HT-29 (cell line): ENCODE measurements around the gene XKRX. TPM values are rescaled to one million over a fixed set of nuclear protein-coding genes. Genes with fewer than 3 reads are reported as not detected.

Experiments used
- DNase-seq: peaks from one replicate; pipeline ENCODE4 v3.0.0-alpha.2; 2015; ENCODE audit warnings: low spot score
- total RNA-seq: library from RNA; depleted of rRNA; stranded (reverse); fragments of >200 nt; shearing (Covaris generic); gene quantifications from 2 replicates; pipeline ENCODE4 v1.2.3, GENCODE V29; 2014; rRNA removed

XKRX gene
- total RNA-seq, 1 experiment from 2014 or later, result 4.6 TPM

- DNase-seq, result peak; percentile 64
Observed at GRCh38 chrX:100895365-100896075, 33.2 kb downstream of the XKRX start.

- peak; percentile 63 for DNase-seq
Observed at GRCh38 chrX:100883654-100884053, 45.1 kb downstream of the XKRX start.

GRCh38 chrX:100880368-100880767, 48.3 kb downstream of the XKRX start:
- DNase-seq, result peak; percentile 58

GRCh38 chrX:100874325-100874724, 54.4 kb downstream of the XKRX start, which contains the start of gene NOX1:
TSS of gene NOX1 (minus strand) at chrX:100874359. CDS start at chrX:100874139, 220 bp downstream.
- DNase-seq, result peak; percentile 66

- DNase-seq, result no peak
Observed at GRCh38 chrX:100871594-100872560, 56.8 kb downstream of the XKRX start.

GRCh38 chrX:100870527-100870926, 58.2 kb downstream of the XKRX start:
- DNase-seq, result no peak

GRCh38 chrX:100868273-100868672, 60.4 kb downstream of the XKRX start:
- no peak for DNase-seq

GRCh38 chrX:100864657-100865391, 63.9 kb downstream of the XKRX start:
- no peak for DNase-seq

Other genes starting within 250 kb of the XKRX start
- 3.7 and 3.8 TPM in 2 replicates for gene SYTL4, start 196.8 kb downstream of the XKRX start, total RNA-seq
- gene CSTF2, start 108.5 kb downstream of the XKRX start, total RNA-seq, result 63.9 and 70.6 TPM in 2 replicates
- 14.6 and 17.7 TPM in 2 replicates for gene NOX1, start 54.6 kb downstream of the XKRX start, total RNA-seq
- not detected in 2 replicates for gene ARL13A, start 40.8 kb upstream of the XKRX start, total RNA-seq
- gene TRMT2B, start 123.2 kb upstream of the XKRX start, total RNA-seq, result 23.9 and 25.7 TPM in 2 replicates
- gene TMEM35A, start 150.0 kb upstream of the XKRX start, total RNA-seq, result not detected in 2 replicates
- 11.5 and 13.2 TPM in 2 replicates for gene CENPI, start 169.3 kb upstream of the XKRX start, total RNA-seq